ENCODE results near the gene RSAD2.
"Not testable (repeated sequence)": the region's sequence is repeated elsewhere in the genome, so short reads cannot be mapped to it uniquely, and the experiment has no call there.

Gene RSAD2

GRCh38 chr2:6928452-6928851, 50.9 kb downstream of the RSAD2 start:
- no peak for DNase-seq

- no peak for DNase-seq
Observed at GRCh38 chr2:6929196-6929819, 51.7 kb downstream of the RSAD2 start.

- no peak for DNase-seq
Observed at GRCh38 chr2:6930923-6931647, 53.5 kb downstream of the RSAD2 start.

GRCh38 chr2:6931753-6932152, 54.2 kb downstream of the RSAD2 start:
- DNase-seq, result no peak

GRCh38 chr2:6932206-6932605, 54.6 kb downstream of the RSAD2 start:
- no peak for DNase-seq

GRCh38 chr2:6932828-6933227, 55.3 kb downstream of the RSAD2 start:
- no peak for DNase-seq

GRCh38 chr2:6933911-6934310, 56.3 kb downstream of the RSAD2 start:
- no peak for DNase-seq

- DNase-seq, result no peak
Observed at GRCh38 chr2:6934345-6934744, 56.8 kb downstream of the RSAD2 start.

GRCh38 chr2:6934758-6935651, 57.4 kb downstream of the RSAD2 start:
- no peak for DNase-seq

- DNase-seq, result not testable (repeated sequence)
Observed at GRCh38 chr2:6935652-6936020, 58.1 kb downstream of the RSAD2 start.

GRCh38 chr2:6937157-6937556, 59.6 kb downstream of the RSAD2 start:
- no peak for DNase-seq

- no peak for DNase-seq
Observed at GRCh38 chr2:6937582-6937981, 60.0 kb downstream of the RSAD2 start.

GRCh38 chr2:6939071-6939470, 61.5 kb downstream of the RSAD2 start:
- no peak for DNase-seq

GRCh38 chr2:6940820-6941219, 63.2 kb downstream of the RSAD2 start:
- DNase-seq, result no peak

- DNase-seq, result no peak
Observed at GRCh38 chr2:6941299-6942046, 63.9 kb downstream of the RSAD2 start.

GRCh38 chr2:6942848-6943247, 65.3 kb downstream of the RSAD2 start:
- DNase-seq, result no peak

GRCh38 chr2:6943523-6943922, 65.9 kb downstream of the RSAD2 start:
- no peak for DNase-seq

GRCh38 chr2:6943971-6944370, 66.4 kb downstream of the RSAD2 start:
- DNase-seq, result no peak

- no peak for DNase-seq
Observed at GRCh38 chr2:6944555-6944954, 67.0 kb downstream of the RSAD2 start.

GRCh38 chr2:6945087-6945813, 67.7 kb downstream of the RSAD2 start:
- no peak for DNase-seq

GRCh38 chr2:6945821-6946220, 68.2 kb downstream of the RSAD2 start:
- no peak for DNase-seq

- DNase-seq, result no peak
Observed at GRCh38 chr2:6946722-6947121, 69.1 kb downstream of the RSAD2 start.
